ENCODE measurements around the gene VWC2L.

GRCh38 chr2:214361116-214361515, 49.7 kb upstream of the VWC2L start:
- TF ChIP-seq CTCF (IDR thresholded peaks at IDR 0.05) (no peak), POLR2AphosphoS5 (IDR thresholded peaks at IDR 0.05) (no peak), POLR2A (IDR thresholded peaks at IDR 0.05) (no peak), EP300 (IDR thresholded peaks at IDR 0.05) (no peak)
